T-helper 2 cell treated with Interferon-gamma antibody and Interleukin-4, amounts not matched to agents 5 μg/mL and 100 μg/mL, for 36 hours (primary cell): ENCODE measurements around the gene BCAN.
"Not testable (repeated sequence)": the region's sequence is repeated elsewhere in the genome, so short reads cannot be mapped to it uniquely, and the experiment has no call there.

Experiments used
- DNase-seq: peaks from one replicate; pipeline ENCODE4 v3.0.0; 2021; ENCODE audit warnings: low spot score
- H3K27ac Mint-ChIP-seq: one replicate; pipeline ENCODE4 v1.8.0; 2021; ENCODE audit warnings: mild to moderate bottlenecking, mixed read lengths
- H3K27me3 Mint-ChIP-seq: one replicate; pipeline ENCODE4 v1.8.0; 2021; ENCODE audit warnings: low read depth, mixed read lengths
- H3K36me3 Mint-ChIP-seq: one replicate; pipeline ENCODE4 v1.8.0; 2021; ENCODE audit warnings: low read depth, mixed read lengths
- H3K4me1 Mint-ChIP-seq: one replicate; pipeline ENCODE4 v1.8.0; 2021; ENCODE audit warnings: low read depth, mixed read lengths
- H3K4me3 Mint-ChIP-seq: one replicate; pipeline ENCODE4 v1.8.0; 2022; ENCODE audit warnings: mild to moderate bottlenecking, moderate library complexity, mixed read lengths
- H3K9me3 Mint-ChIP-seq: one replicate; pipeline ENCODE4 v1.8.0; 2021; ENCODE audit warnings: mixed read lengths

Gene BCAN

GRCh38 chr1:156601892-156602291, 40.0 kb upstream of the BCAN start:
- Mint-ChIP-seq H3K4me3 (peak overlapping the region; percentile 94), H3K36me3 (peaks cover 19% of the 10 kb centered on the region), H3K9me3 (no peaks in the 10 kb centered on the region), H3K27ac (peak overlapping the region; percentile 98), H3K4me1 (peaks cover 21% of the 10 kb centered on the region), H3K27me3 (no peaks in the 10 kb centered on the region)
- DNase-seq: no peak

DNA sequence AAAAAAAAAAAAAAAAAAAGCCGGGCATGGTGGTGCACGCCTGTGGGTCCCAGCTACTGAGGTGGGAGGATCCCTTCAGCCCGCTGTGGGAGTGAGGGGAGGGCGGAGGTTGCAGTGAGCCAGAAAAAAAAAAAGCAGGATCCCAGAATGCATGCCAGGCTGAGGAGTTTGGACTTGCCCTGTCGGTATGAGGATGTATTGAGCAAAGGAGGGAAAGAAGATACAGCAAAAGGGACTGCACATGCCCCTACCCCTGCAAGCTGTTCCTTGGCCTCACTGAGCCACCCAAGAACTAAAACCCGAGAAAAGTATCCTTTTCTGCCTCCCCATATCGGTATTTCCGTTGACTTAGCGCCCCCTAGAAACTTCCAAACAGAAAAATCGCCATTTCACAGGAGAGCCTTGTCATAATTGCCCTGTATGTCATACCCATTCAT, 39.3 kb upstream of the BCAN start:
- Mint-ChIP-seq H3K27me3 (no peaks in the 10 kb centered on the region), H3K4me3 (peak overlapping the region; percentile 61), H3K4me1 (peaks cover 21% of the 10 kb centered on the region), H3K27ac (peak overlapping the region; percentile 34), H3K36me3 (peaks cover 14% of the 10 kb centered on the region), H3K9me3 (no peaks in the 10 kb centered on the region)
- DNase-seq: no peak

- H3K36me3 Mint-ChIP-seq, H3K27ac Mint-ChIP-seq, DNase-seq, H3K4me3 Mint-ChIP-seq, H3K9me3 Mint-ChIP-seq: not testable (repeated sequence)
- Mint-ChIP-seq H3K27me3 (peaks cover 12% of the 10 kb centered on the region), H3K4me1 (peaks cover 12% of the 10 kb centered on the region)
Observed at GRCh38 chr1:156607344-156607743, 34.6 kb upstream of the BCAN start.

DNA sequence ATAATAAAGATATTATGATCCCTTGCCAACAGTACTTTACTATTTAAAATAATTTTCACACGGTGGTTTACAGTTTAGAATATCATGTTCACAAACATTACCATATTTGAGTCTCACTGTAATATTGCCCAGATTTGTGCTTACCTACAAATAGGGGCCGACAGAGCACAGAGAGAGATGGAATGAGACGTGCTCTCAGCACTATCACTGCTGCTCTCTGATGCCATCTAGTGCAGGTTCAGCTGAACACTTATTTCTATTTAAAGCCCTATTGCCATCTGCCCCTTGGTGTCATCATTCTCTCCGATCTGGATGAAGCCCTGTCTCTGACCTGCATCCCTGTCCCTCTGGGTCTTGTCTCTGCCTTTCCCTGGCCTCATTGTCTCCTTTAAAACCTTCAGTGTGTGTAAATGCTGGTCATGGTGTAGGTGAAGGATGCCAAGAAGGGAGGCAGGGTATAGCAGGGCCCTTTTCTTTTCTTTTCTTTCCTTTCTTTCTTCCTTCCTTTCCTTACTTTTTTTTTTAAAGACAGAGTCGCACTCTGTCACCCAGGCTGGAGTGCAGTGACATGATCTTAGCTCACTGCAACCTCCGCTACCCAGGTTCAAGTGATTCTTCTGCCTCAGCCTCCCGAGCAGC, 33.8 kb upstream of the BCAN start:
- Mint-ChIP-seq H3K27me3 (peaks cover 19% of the 10 kb centered on the region), H3K9me3 (no peaks in the 10 kb centered on the region), H3K27ac (no peak overlapping the region), H3K36me3 (no peaks in the 10 kb centered on the region), H3K4me3 (no peak overlapping the region), H3K4me1 (peaks cover 8% of the 10 kb centered on the region)
- DNase-seq: peak; percentile 48

DNA sequence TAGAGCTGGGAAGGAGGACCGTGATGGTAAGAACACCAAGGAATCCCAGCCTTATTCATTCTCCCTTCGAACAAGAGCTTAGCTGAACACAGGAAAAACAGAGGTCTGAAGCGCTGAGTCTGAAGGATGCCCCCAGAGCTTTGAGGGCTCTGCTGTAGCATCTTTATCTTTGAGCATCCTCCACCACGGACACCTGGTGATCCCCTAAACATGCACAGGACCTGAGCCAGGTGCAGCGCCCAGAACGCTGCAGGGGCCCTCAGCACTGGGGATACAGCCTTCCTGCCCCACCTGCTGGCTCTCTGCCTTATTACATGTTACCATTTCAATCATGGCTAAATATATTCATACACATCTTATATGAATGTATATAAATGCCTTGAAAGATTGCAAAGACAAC, 32.9 kb upstream of the BCAN start:
- Mint-ChIP-seq H3K4me1 (peaks cover 8% of the 10 kb centered on the region), H3K4me3 (no peak overlapping the region), H3K36me3 (no peaks in the 10 kb centered on the region), H3K27ac (no peak overlapping the region), H3K9me3 (no peaks in the 10 kb centered on the region), H3K27me3 (peaks cover 24% of the 10 kb centered on the region)
- DNase-seq: peak; percentile 37

- H3K27me3 Mint-ChIP-seq: peaks cover 33% of the 10 kb centered on the region
- not testable (repeated sequence) for H3K4me1 Mint-ChIP-seq, H3K36me3 Mint-ChIP-seq, H3K4me3 Mint-ChIP-seq, DNase-seq, H3K27ac Mint-ChIP-seq, H3K9me3 Mint-ChIP-seq
Observed at GRCh38 chr1:156610072-156610471, 31.8 kb upstream of the BCAN start.

DNA sequence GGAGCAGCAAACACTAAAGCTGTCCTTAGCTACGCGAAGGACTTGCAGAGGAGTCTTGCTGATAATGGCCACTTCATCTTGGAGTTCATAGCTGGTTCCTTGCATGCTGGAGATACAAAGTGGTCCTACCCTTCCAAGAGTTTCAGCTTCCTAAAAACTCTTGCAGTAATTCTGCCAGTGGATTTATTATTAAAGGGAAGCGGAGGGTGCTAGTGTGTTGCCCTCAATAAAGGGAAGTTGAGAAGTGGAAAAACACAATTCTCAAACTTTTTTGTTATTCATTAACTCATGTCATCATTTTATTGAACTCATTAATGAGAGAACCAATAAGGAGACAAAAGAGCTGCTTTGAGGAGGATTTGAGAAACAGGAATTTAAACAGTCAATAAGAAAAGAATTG, 29.3 kb upstream of the BCAN start:
- H3K36me3 Mint-ChIP-seq: no peaks in the 10 kb centered on the region
- H3K27me3 Mint-ChIP-seq: peaks cover 43% of the 10 kb centered on the region
- no peak overlapping the region for H3K4me3 Mint-ChIP-seq
- H3K4me1 Mint-ChIP-seq: peaks cover 9% of the 10 kb centered on the region
- no peak overlapping the region for H3K27ac Mint-ChIP-seq
- no peak for DNase-seq
- no peaks in the 10 kb centered on the region for H3K9me3 Mint-ChIP-seq

DNA sequence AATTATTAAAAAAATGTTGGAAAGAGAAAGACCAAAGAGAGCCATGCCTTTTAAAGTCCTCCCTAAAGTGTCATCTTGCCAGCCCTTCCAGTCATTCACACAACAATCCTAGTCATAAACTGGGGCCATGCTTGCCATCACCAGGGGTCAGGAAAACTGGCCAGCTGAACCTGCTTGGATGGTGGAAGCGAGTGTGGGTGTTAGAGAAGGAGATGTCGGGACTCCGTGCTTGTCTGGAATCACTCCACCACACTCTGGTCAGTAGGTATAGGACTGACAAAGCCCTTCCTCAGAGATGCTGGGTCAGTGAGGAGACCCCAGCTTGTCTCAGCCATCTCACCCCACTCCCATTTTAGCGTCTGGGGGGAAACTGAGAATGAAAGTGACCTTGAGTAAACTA, 26.0 kb upstream of the BCAN start:
- H3K36me3 Mint-ChIP-seq: no peaks in the 10 kb centered on the region
- H3K27me3 Mint-ChIP-seq: peaks cover 61% of the 10 kb centered on the region
- H3K4me3 Mint-ChIP-seq: no peak overlapping the region
- DNase-seq: no peak
- peaks cover 1% of the 10 kb centered on the region for H3K4me1 Mint-ChIP-seq
- no peaks in the 10 kb centered on the region for H3K9me3 Mint-ChIP-seq
- H3K27ac Mint-ChIP-seq: no peak overlapping the region

GRCh38 chr1:156616463-156616862, 25.5 kb upstream of the BCAN start:
- Mint-ChIP-seq H3K4me1 (peaks cover 1% of the 10 kb centered on the region), H3K27ac (no peak overlapping the region), H3K36me3 (no peaks in the 10 kb centered on the region), H3K4me3 (no peak overlapping the region), H3K9me3 (no peaks in the 10 kb centered on the region), H3K27me3 (peaks cover 63% of the 10 kb centered on the region)
- no peak for DNase-seq

- Mint-ChIP-seq H3K27ac (no peak within 1 kb of the TSS), H3K9me3 (no peaks in the 10 kb centered on the region), H3K4me1 (peaks cover 1% of the 10 kb centered on the region), H3K27me3 (peaks cover 65% of the 10 kb centered on the region), H3K4me3 (no peak within 1 kb of the TSS), H3K36me3 (no peaks in the 10 kb centered on the region)
- DNase-seq: no peak
Observed at GRCh38 chr1:156618853-156619581, 22.9 kb upstream of the BCAN start, which contains the start of gene HAPLN2. TSS of gene HAPLN2 (plus strand) at chr1:156619415. CDS start at chr1:156623491, 4,076 bp downstream.

GRCh38 chr1:156619582-156619955, 22.3 kb upstream of the BCAN start:
- Mint-ChIP-seq H3K27ac (no peak overlapping the region), H3K4me3 (no peak overlapping the region), H3K9me3 (no peaks in the 10 kb centered on the region), H3K27me3 (peaks cover 63% of the 10 kb centered on the region), H3K4me1 (peaks cover 4% of the 10 kb centered on the region), H3K36me3 (no peaks in the 10 kb centered on the region)
- DNase-seq: no peak

- Mint-ChIP-seq H3K36me3 (no peaks in the 10 kb centered on the region), H3K27ac (no peak overlapping the region), H3K27me3 (peaks cover 68% of the 10 kb centered on the region), H3K4me3 (no peak overlapping the region), H3K4me1 (peaks cover 8% of the 10 kb centered on the region), H3K9me3 (no peaks in the 10 kb centered on the region)
- no peak for DNase-seq
Observed at GRCh38 chr1:156622581-156623297, 19.2 kb upstream of the BCAN start.

GRCh38 chr1:156623946-156624813, 17.7 kb upstream of the BCAN start:
- Mint-ChIP-seq H3K9me3 (no peaks in the 10 kb centered on the region), H3K36me3 (no peaks in the 10 kb centered on the region), H3K27ac (no peak overlapping the region), H3K4me1 (peaks cover 8% of the 10 kb centered on the region), H3K27me3 (peaks cover 65% of the 10 kb centered on the region), H3K4me3 (peak overlapping the region; percentile 52)
- peak; percentile 38 for DNase-seq
